Mononuclear cell (primary cell): ENCODE data around the gene PGAP2. TPM values are rescaled to one million over a fixed set of nuclear protein-coding genes. Genes with fewer than 3 reads are reported as not detected.

Experiments used
- H3K27me3 ChIP-seq: 2 replicates; pipeline ENCODE4 v1.6.0; 2011; ENCODE audit warnings: low read length, control low read depth; ENCODE audit not compliant: insufficient read depth
- H3K4me1 ChIP-seq: 2 replicates; pipeline ENCODE4 v1.5.1; 2011; ENCODE audit warnings: mild to moderate bottlenecking, low read length, control low read depth; ENCODE audit not compliant: insufficient read depth
- H3K4me3 ChIP-seq: 2 replicates; pipeline ENCODE4 v1.5.1; 2011; ENCODE audit warnings: mild to moderate bottlenecking, low read length, moderate library complexity
- H3K9me3 ChIP-seq: 2 replicates; pipeline ENCODE4 v1.5.1; 2011; ENCODE audit warnings: low read depth, mild to moderate bottlenecking, control low read depth, low read length
- total RNA-seq: library from RNA; depleted of rRNA; stranded (reverse); fragments of >200 nt; gene quantifications from one replicate; pipeline ENCODE4 v1.2.3, GENCODE V29; 2012

The PGAP2 gene
- total RNA-seq, 1 donor: 7.5 TPM

GRCh38 chr11:3873712-3874349 lies 65.5 kb downstream of the PGAP2 start:
- peaks cover 66% of the 10 kb centered on the region for H3K4me1 ChIP-seq

More at GRCh38 chr11:3873712-3874349, 65.5 kb downstream of the PGAP2 start:
- Histone ChIP-seq H3K27me3 (no peaks in the 10 kb centered on the region), H3K4me3 (no peak overlapping the region), H3K9me3 (no peaks in the 10 kb centered on the region)

Other genes with a start within 250 kb of the PGAP2 start
- gene ART5, start 166.6 kb upstream of the PGAP2 start, total RNA-seq: not detected
- gene ART1, start 163.4 kb upstream of the PGAP2 start, total RNA-seq: not detected
- 0.31 TPM for gene CHRNA10, start 137.2 kb upstream of the PGAP2 start, total RNA-seq
- gene NUP98, start 11.0 kb upstream of the PGAP2 start, total RNA-seq: 227 TPM
- gene RHOG, start 32.4 kb downstream of the PGAP2 start, total RNA-seq: 75.6 TPM
- 55.8 TPM for gene STIM1, start 47.1 kb downstream of the PGAP2 start, total RNA-seq